Pancreas (tissue), 10 donors: ENCODE results near the gene CDC34. TPM values are rescaled to one million over a fixed set of nuclear protein-coding genes. Genes with fewer than 3 reads are reported as not detected.

Source experiments
- ATAC-seq, 4 donors: fragments of 200-7000 bp; cut with Tn5 transposase; one replicate each; pipeline versions ENCODE4 v1.8.0 to v1.9.1; 2020; ENCODE audit warnings: mild to moderate bottlenecking in 4 of 4, moderate library complexity in 4 of 4
- DNase-seq, 6 donors: peaks; one replicate each; pipeline ENCODE4 v3.0.0-alpha.2; 2020
- FAIRE-seq: peaks from 2 replicates; lab custom pipeline; 2012; peaks lifted over from hg19 to GRCh38; lab: Jason Lieb, UNC
- H3K27ac ChIP-seq, 4 donors: fragments of 200-600 bp; sonication (generic); 1 replicate in 3 of 4; 2 replicates in 1 of 4; pipeline versions ENCODE4 v1.5.0 to v1.8.0; 2020
- H3K27me3 ChIP-seq, 4 donors: fragments of 200-600 bp; one replicate each; pipeline ENCODE4 v1.8.0; 2021
- H3K36me3 ChIP-seq, 3 donors: fragments of 200-600 bp; sonication (generic) in 1 of 3; one replicate each; pipeline versions ENCODE4 v1.5.0 to v1.8.0; 2020 to 2021
- H3K4me1 ChIP-seq, 3 donors: fragments of 200-600 bp; one replicate each; pipeline ENCODE4 v1.8.0; 2021
- H3K4me3 ChIP-seq, 4 donors: fragments of 200-600 bp; sonication (generic) in 2 of 4; one replicate each; pipeline versions ENCODE4 v1.5.0 to v1.8.0; 2020 to 2021
- H3K9me3 ChIP-seq, 4 donors: fragments of 200-600 bp; one replicate each; pipeline ENCODE4 v1.8.0; 2021
- CTCF ChIP-seq, 4 donors: fragments of 200-600 bp; sonication (generic) in 3 of 4; IDR thresholded peaks; one replicate each; pipeline versions ENCODE4 v1.5.0 to v1.8.0; 2021; ENCODE audit warnings: antibody characterized with exemption in 4 of 4
- WGBS, 2 donors: extraction: QIAGEN DNeasy Blood & Tissue Kit; methylation state at CpG; one replicate each; pipeline ENCODE4 v1.1.7; 2013; 5-methylcytosine and 5-hydroxymethylcytosine counted together
- intact Hi-C, 3 donors: fragments of 100-400 bp; cut with DNase I; formaldehyde crosslinking; loops; one replicate each; pipeline versions ENCODE4 v1.11.1 to v1.14.2; 2022
- polyA plus RNA-seq, 2 donors: library from polyadenylated mRNA; stranded (reverse); fragments of 200-250 nt; gene quantifications; one replicate each; pipeline ENCODE4 v1.2.3, GENCODE V29; 2013
- total RNA-seq, 6 donors: library from RNA; stranded (reverse); fragmentation: NEBNext Ultra II Directional in 4 of 6; extraction: Animal tissue kit (Norgen Biotek cat#: 25700) in 4 of 6; gene quantifications; one replicate each; pipeline versions ENCODE4 v1.2.1 to v1.2.4, GENCODE V29; 2021 to 2023
- donor health status: healthy with polysubstance abuse.
- donor health status: DM: no; HTN: no; CAD: no; lungs with moderate emphysema.
- donor health status: DM: no; HTN: no; CAD: no.
- donor health status: control.
- donor health status: control.
- donor health status: Bipolar disorder and iron deficiency.
- donor health status: DM: yes; HTN: yes; CAD: no.
- donor health status: DM: no; HTN: no; CAD: no.
- donor health status: DM: no; HTN: no; CAD: no.
- donor health status: DM: yes; HTN: yes; CAD: no.

CDC34 gene
- total and polyA plus RNA-seq, 8 donors = 26.2 to 107 (median 45.6) TPM

- H3K9me3 ChIP-seq = no peaks in the 10 kb centered on the region
- FAIRE-seq (no peak), ATAC-seq (no peak), DNase-seq (peak in 1 of 6 donors; percentile 30)
- peak overlapping the region in 1 of 4 donors; percentile 33 for H3K4me3 ChIP-seq
- H3K27me3 ChIP-seq = peaks cover 0 to 10% (median 6%) of the 10 kb centered on the region in 4 donors
- H3K36me3 ChIP-seq = no peaks in the 10 kb centered on the region
- H3K4me1 ChIP-seq = peaks cover 0 to 7% (median 5%) of the 10 kb centered on the region in 3 donors
- WGBS, 2 donors = 0 to 2% methylated on average over 7 to 36 of the region's 36 CpGs
- intact Hi-C loops = no loop called here
- no peak for TF ChIP-seq CTCF (IDR thresholded peaks at IDR 0.05)
- H3K27ac ChIP-seq = no peak overlapping the region
Observed at GRCh38 chr19:497491-497868, 34.1 kb upstream of the CDC34 start.

- FAIRE-seq (no peak), ATAC-seq (peak; percentile 8 to 55 (median 26)), DNase-seq (peak in 2 of 6 donors; percentile 42 to 78)
- 3 to 5% methylated on average over 33 to 50 of the region's 50 CpGs for WGBS, 2 donors
- intact Hi-C loops = no loop called here
- Histone ChIP-seq H3K4me3 (peak overlapping the region in 1 of 4 donors; percentile 33), H3K27ac (no peak overlapping the region), H3K9me3 (no peaks in the 10 kb centered on the region), H3K27me3 (peaks cover 0 to 10% (median 6%) of the 10 kb centered on the region in 4 donors), H3K36me3 (no peaks in the 10 kb centered on the region), H3K4me1 (peaks cover 0 to 7% (median 5%) of the 10 kb centered on the region in 3 donors)
- no peak for TF ChIP-seq CTCF (IDR thresholded peaks at IDR 0.05)
Observed at GRCh38 chr19:497869-498510, 33.6 kb upstream of the CDC34 start.

GRCh38 chr19:498511-498891, 33.1 kb upstream of the CDC34 start:
- intact Hi-C loops = no loop called here
- H3K27ac ChIP-seq = no peak overlapping the region
- H3K4me1 ChIP-seq = peaks cover 0 to 7% (median 5%) of the 10 kb centered on the region in 3 donors
- 5 to 12% methylated on average over 9 to 26 of the region's 26 CpGs for WGBS, 2 donors
- no peak for TF ChIP-seq CTCF (IDR thresholded peaks at IDR 0.05)
- ATAC-seq (peak in 1 of 4 donors; percentile 5), FAIRE-seq (no peak), DNase-seq (peak in 1 of 6 donors; percentile 73)
- H3K36me3 ChIP-seq = no peaks in the 10 kb centered on the region
- H3K9me3 ChIP-seq = no peaks in the 10 kb centered on the region
- peaks cover 0 to 10% (median 6%) of the 10 kb centered on the region in 4 donors for H3K27me3 ChIP-seq
- H3K4me3 ChIP-seq = no peak overlapping the region

- DNase-seq (peak in 1 of 6 donors; percentile 68), FAIRE-seq (no peak), ATAC-seq (no peak)
- peaks cover 0 to 7% (median 5%) of the 10 kb centered on the region in 3 donors for H3K4me1 ChIP-seq
- no peak for TF ChIP-seq CTCF (IDR thresholded peaks at IDR 0.05)
- H3K27me3 ChIP-seq = peaks cover 0 to 10% (median 6%) of the 10 kb centered on the region in 4 donors
- H3K9me3 ChIP-seq = no peaks in the 10 kb centered on the region
- H3K27ac ChIP-seq = no peak overlapping the region
- intact Hi-C loops = no loop called here
- H3K36me3 ChIP-seq = no peaks in the 10 kb centered on the region
- no peak overlapping the region for H3K4me3 ChIP-seq
- 67 to 75% methylated on average over 29 to 31 of the region's 31 CpGs for WGBS, 2 donors
Observed at GRCh38 chr19:498977-499623, 32.5 kb upstream of the CDC34 start.
